ES-I3 (cell line): ENCODE data around the gene PFDN1.

Experiments used
- H3K36me3 ChIP-seq: 2 replicates; pipeline ENCODE4 v1.6.1; 2013; ENCODE audit warnings: mild to moderate bottlenecking, low read length, control low read depth, moderate library complexity; ENCODE audit not compliant: insufficient read depth
- H3K4me1 ChIP-seq: 2 replicates; pipeline ENCODE4 v1.6.1; 2013; ENCODE audit warnings: mild to moderate bottlenecking, control low read depth, low read length; ENCODE audit not compliant: insufficient read depth
- H3K9ac ChIP-seq: 2 replicates; pipeline ENCODE4 v1.6.1; 2013; ENCODE audit warnings: low read depth, mild to moderate bottlenecking, low read length, moderate library complexity
- H3K9me3 ChIP-seq: 2 replicates; pipeline ENCODE4 v1.6.1; 2013; ENCODE audit warnings: mild to moderate bottlenecking, low read length, moderate library complexity; ENCODE audit not compliant: control insufficient read depth, insufficient read depth

Gene PFDN1

DNA sequence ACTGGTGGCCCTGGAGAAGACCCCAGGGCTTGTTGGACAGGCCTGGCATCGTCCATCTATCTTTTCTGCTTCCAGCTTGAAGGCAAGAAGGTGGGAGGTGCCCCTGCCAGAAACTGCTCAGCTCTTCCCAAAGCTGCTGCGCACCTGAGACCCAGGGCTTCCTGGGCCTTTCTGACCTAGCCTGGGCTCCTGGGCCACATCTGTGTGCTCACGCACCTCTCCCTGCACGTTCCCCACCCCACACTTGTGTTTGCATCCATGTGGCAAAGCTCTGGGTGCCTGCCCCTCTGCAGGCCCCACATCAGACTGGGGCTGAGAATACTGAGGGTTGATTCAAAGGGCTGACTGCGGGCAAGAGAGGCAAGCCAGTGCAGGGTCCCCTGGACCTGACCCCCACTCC is 63.4 kb downstream of the PFDN1 start:
- Histone ChIP-seq H3K36me3 (no peaks in the 10 kb centered on the region; the same call in 1 of the 2 replicates), H3K4me1 (peaks cover 14% of the 10 kb centered on the region), H3K9ac (no peak overlapping the region), H3K9me3 (no peaks in the 10 kb centered on the region)

DNA sequence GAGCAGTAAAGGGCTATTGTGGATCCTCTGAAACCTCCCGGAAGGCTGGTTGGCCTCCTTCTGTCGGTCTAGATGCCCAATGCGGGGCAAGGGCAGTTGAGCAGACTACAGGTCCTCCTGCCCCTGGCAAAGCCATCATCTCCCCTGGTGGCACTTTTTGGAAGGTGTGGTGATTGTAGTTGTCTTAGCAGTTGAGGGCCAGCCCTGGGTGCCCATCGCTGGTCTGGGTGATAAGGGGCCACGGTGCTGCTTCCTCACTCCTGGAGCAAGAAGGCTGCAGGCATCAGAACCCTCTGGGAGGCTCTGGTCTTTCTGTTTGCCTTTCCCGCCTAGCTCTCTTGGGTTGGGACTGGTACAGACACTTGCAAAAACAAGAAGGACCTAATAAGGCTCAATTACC is 64.1 kb downstream of the PFDN1 start:
- Histone ChIP-seq H3K9ac (no peak overlapping the region), H3K36me3 (no peaks in the 10 kb centered on the region; the same call in 1 of the 2 replicates), H3K4me1 (peaks cover 14% of the 10 kb centered on the region), H3K9me3 (no peaks in the 10 kb centered on the region)

- Histone ChIP-seq H3K4me1 (peaks cover 10% of the 10 kb centered on the region), H3K9ac (no peak overlapping the region), H3K36me3 (no peaks in the 10 kb centered on the region), H3K9me3 (no peaks in the 10 kb centered on the region)
These were observed 65.9 kb downstream of the PFDN1 start for GRCh38 chr5:140236891-140237598.

DNA sequence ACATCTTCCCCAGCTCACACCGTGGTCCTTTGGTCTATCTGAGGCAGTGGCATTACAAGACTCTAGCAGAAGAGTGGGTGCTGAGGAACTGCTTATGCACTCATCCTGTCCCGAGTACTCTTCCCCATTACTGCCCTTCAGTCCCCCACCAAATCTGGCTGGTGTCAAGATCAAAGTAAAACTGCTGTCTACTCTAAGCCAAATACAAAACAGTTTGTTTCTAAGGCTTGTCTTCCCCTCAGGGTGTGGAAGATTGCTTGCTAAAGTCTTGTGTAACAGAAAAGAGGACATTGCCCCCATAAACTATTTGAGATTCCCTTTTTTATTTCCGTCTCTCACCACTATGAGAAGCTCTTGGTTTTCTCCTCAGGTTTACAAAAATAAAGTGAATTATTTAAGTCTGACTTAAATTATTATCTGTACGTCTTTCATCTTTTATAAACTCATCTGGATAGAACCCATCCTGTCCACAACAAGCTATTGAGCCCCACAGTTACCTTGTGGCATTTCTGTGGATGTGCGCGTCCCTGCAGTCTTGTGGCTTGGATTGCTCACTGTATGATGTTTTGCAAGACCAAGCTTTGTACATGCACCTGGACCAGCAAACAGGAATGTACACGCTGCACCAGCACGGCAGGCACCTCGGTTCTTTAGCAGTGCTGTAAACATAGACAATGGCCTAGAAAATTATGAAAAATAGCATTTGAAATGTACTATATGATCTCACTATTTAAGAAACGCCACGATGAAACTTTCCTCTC is 66.9 kb downstream of the PFDN1 start:
- Histone ChIP-seq H3K4me1 (peaks cover 3% of the 10 kb centered on the region), H3K9me3 (no peaks in the 10 kb centered on the region), H3K9ac (no peak overlapping the region), H3K36me3 (no peaks in the 10 kb centered on the region)

DNA sequence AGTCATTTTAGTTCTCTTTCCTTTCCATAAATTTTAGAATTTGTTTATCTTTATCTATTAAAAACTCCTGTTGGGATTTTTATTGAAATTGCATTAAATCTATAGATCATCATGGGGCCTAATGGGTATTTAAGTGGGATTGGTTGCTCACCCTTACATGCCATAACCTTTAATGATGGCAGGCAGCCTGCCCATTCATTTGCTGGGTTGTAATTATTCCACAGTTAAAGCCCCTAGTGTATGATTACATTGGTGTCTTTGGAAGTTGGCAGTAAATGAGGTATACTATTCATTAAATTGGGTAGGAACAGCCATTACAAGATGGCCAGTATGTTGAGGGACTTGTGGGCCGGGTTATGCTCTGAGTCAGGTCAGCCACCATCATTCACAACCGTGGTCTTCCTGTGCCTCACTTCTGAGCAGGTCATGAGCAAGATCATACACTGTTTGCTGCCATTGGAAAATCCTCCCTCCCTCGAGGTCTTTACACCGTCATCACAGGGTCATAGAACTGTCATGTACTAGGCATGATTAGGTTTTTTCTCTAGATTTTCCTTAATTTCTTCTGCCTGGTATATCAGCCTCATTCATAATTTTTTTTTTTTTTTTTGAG is 68.4 kb downstream of the PFDN1 start:
- H3K4me1 ChIP-seq: no peaks in the 10 kb centered on the region
- H3K36me3 ChIP-seq: no peaks in the 10 kb centered on the region
- H3K9me3 ChIP-seq: no peaks in the 10 kb centered on the region
- no peak overlapping the region for H3K9ac ChIP-seq

DNA sequence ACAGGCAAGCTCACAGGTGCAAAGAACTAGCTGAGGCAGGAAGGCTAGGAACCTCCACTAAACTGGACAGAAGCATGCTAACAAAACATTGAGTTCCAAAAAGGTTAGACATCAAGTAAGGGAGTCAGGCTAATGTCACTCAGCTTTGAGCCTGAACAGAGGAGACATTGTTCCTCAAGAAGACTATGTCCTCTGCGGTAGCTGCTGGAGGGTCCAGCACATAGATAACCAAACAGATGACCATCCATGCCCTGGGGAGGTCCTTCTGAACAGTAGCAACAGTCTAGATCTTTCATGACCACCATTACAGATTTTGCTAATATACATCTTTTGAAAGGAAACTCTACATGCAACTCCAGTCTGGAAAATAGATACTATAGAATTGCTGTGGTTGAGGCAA is 70.2 kb downstream of the PFDN1 start:
- Histone ChIP-seq H3K9ac (no peak overlapping the region), H3K36me3 (no peaks in the 10 kb centered on the region), H3K9me3 (no peaks in the 10 kb centered on the region), H3K4me1 (no peaks in the 10 kb centered on the region)

DNA sequence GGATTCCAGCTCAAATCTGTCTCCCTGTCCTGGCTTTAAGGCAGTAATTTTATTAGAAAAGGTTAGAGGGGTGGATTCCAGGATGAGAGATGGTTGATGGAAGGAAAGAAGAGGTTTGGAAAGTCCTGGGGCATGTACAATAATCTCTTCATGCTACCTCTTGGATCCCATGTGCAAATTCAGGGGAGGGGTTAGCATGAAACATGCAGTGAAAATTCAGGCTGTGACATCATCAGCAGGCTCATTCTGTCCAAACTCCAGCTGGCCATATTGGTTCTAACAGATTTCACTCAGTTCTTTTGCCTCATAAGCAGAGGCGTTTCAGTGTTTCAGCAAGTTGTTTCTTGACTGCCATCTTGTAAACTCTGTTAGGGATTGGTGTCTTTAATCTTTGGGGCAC is 72.5 kb downstream of the PFDN1 start:
- no peaks in the 10 kb centered on the region for H3K36me3 ChIP-seq
- no peak overlapping the region for H3K9ac ChIP-seq
- no peaks in the 10 kb centered on the region for H3K9me3 ChIP-seq

GRCh38 chr5:140228364-140228837 is 74.5 kb downstream of the PFDN1 start:
- Histone ChIP-seq H3K36me3 (no peaks in the 10 kb centered on the region), H3K4me1 (no peaks in the 10 kb centered on the region), H3K9me3 (no peaks in the 10 kb centered on the region), H3K9ac (no peak overlapping the region)

More for the DNA sequence above, 72.5 kb downstream of the PFDN1 start:
- H3K4me1 ChIP-seq: no peaks in the 10 kb centered on the region

GRCh38 chr5:140227046-140227445 is 75.9 kb downstream of the PFDN1 start:
- H3K9ac ChIP-seq: no peak overlapping the region
- H3K9me3 ChIP-seq: no peaks in the 10 kb centered on the region

GRCh38 chr5:140225396-140225795 is 77.5 kb downstream of the PFDN1 start:
- Histone ChIP-seq H3K9ac (no peak overlapping the region), H3K36me3 (no peaks in the 10 kb centered on the region), H3K9me3 (no peaks in the 10 kb centered on the region), H3K4me1 (peaks cover 3% of the 10 kb centered on the region; the same call in 1 of the 2 replicates)

More at GRCh38 chr5:140227046-140227445, 75.9 kb downstream of the PFDN1 start:
- no peaks in the 10 kb centered on the region for H3K36me3 ChIP-seq
- no peaks in the 10 kb centered on the region for H3K4me1 ChIP-seq

DNA sequence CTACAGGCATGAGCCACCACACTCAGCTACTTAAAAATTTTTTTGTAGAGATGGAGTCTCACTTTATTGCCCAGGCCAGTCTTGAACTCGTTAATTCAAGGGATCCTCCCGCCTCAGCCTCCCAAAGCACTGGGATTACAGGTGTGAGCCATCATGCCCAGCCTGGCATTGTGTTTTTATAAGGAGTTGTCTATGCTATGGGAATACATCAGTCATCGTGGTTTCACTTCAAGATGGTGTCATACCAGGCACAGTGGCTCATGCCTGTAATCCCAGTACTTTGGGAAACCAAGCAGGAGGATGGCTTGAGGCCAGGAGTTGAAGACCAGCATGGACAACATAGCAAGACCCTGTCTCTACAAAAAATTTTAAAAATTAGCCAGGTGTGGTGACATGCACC is 78.2 kb downstream of the PFDN1 start:
- Histone ChIP-seq H3K36me3 (no peaks in the 10 kb centered on the region), H3K9me3 (no peaks in the 10 kb centered on the region), H3K9ac (no peak overlapping the region), H3K4me1 (peaks cover 7% of the 10 kb centered on the region)

DNA sequence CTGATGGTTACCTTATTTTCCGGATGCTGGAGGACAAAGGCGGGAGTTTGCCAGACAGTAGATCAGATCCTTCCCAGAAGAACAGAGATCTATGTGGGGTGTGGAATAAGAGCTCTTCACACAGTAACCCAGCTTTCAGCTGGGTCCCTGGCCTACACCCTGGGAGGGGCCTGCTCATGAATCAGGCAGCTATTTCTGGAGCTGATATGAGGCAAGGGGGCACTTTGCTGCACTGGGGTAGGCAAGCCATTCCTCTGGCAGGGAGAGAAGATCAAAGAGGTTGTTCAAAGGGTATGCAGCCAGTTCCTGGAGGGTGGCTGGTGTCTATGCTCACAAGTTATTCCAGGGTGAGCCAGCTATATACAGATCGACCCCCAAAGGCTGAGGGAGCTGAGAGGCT is 79.3 kb downstream of the PFDN1 start:
- Histone ChIP-seq H3K4me1 (peaks cover 7% of the 10 kb centered on the region), H3K9me3 (no peaks in the 10 kb centered on the region), H3K9ac (no peak overlapping the region), H3K36me3 (no peaks in the 10 kb centered on the region)

- no peaks in the 10 kb centered on the region for H3K9me3 ChIP-seq
- H3K4me1 ChIP-seq: peaks cover 7% of the 10 kb centered on the region
- no peak overlapping the region for H3K9ac ChIP-seq
These were observed 80.5 kb downstream of the PFDN1 start for GRCh38 chr5:140222416-140222815.

DNA sequence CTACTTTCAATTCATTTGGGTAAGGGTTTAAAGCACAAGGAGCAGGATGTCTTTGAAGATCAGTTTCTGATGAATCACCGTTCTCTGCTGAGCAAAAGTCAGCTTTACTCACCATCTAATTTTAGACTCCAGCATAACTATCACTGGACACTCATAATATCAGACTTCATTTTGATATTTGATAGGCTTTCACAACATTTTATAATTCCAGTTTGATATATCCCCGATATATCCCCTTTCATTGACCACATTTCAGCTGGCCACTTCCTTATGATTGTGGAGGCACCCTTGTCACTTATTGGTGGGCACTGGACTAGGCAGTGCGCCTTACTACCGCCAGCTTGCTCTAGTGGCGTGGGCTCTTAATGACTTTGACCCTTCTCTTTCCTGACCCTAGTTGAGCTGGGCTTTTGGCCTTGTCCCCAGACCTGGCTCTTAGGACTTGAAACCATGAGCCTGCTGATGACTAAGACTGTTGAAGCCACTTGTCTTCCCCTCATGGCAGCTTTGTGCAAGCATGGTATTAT is 81.1 kb downstream of the PFDN1 start:
- Histone ChIP-seq H3K36me3 (no peaks in the 10 kb centered on the region), H3K9ac (no peak overlapping the region), H3K9me3 (no peaks in the 10 kb centered on the region), H3K4me1 (peaks cover 9% of the 10 kb centered on the region)

More at GRCh38 chr5:140222416-140222815, 80.5 kb downstream of the PFDN1 start:
- H3K36me3 ChIP-seq: no peaks in the 10 kb centered on the region
